Neuronal stem cell (in vitro differentiated cells): ENCODE data around the gene SLC9A1.
A peak's percentile ranks its signal among the peaks of the same experiment; 100 is the strongest.
"Not testable (repeated sequence)": the region's sequence is repeated elsewhere in the genome, so short reads cannot be mapped to it uniquely, and the experiment has no call there.

Experiments
- DNase-seq: peaks from one replicate; pipeline ENCODE4 v3.0.0-alpha.2; 2013; ENCODE audit warnings: low spot score
- H2AFZ ChIP-seq: one replicate; pipeline ENCODE4 v1.6.1; 2013; ENCODE audit warnings: mild to moderate bottlenecking, low read length, inconsistent platforms
- H2AK5ac ChIP-seq: 2 replicates; pipeline ENCODE4 v1.6.1; 2013; ENCODE audit warnings: low read depth, mild to moderate bottlenecking, inconsistent platforms, low read length, moderate library complexity, mixed read lengths
- H2BK120ac ChIP-seq: 2 replicates; pipeline ENCODE4 v1.6.1; 2013; ENCODE audit warnings: low read depth, mild to moderate bottlenecking, inconsistent platforms, low read length, moderate library complexity, mixed read lengths
- H2BK12ac ChIP-seq: one replicate; pipeline ENCODE4 v1.6.1; 2013; ENCODE audit warnings: low read length, inconsistent platforms
- H2BK15ac ChIP-seq: 2 replicates; pipeline ENCODE4 v1.6.1; 2013; ENCODE audit warnings: mild to moderate bottlenecking, low read length, inconsistent platforms, mixed read lengths
- H2BK5ac ChIP-seq: one replicate; pipeline ENCODE4 v1.6.1; 2013; ENCODE audit warnings: inconsistent platforms, mild to moderate bottlenecking, low read length, moderate library complexity
- H3K14ac ChIP-seq: one replicate; pipeline ENCODE4 v1.6.1; 2013; ENCODE audit warnings: low read length, inconsistent platforms
- H3K18ac ChIP-seq: 2 replicates; pipeline ENCODE4 v1.6.1; 2013; ENCODE audit warnings: low read length, inconsistent platforms
- H3K23ac ChIP-seq: 2 replicates; pipeline ENCODE4 v1.6.1; 2013; ENCODE audit warnings: low read depth, mild to moderate bottlenecking, mixed read lengths, low read length, inconsistent platforms; ENCODE audit not compliant: poor library complexity
- H3K27ac ChIP-seq: replicated peaks from 3 replicates; pipeline ENCODE4 v1.5.1; 2013; ENCODE audit warnings: low read length, inconsistent platforms
- H3K27me3 ChIP-seq, 3 experiments: 2 replicates each; pipeline ENCODE4 v1.6.1; 2013; ENCODE audit warnings: low read length in 3 of 3, mild to moderate bottlenecking in 2 of 3, inconsistent platforms in 1 of 3, low read depth in 1 of 3, mixed read lengths in 1 of 3, moderate library complexity in 1 of 3; ENCODE audit not compliant: control insufficient read depth in 3 of 3, insufficient read depth in 3 of 3
- H3K36me3 ChIP-seq, 2 donors: replicated peaks in 1 of 2; 2 replicates each; pipeline ENCODE4 v1.6.1; 2013; ENCODE audit warnings: low read length in 2 of 2; ENCODE audit not compliant: control insufficient read depth in 2 of 2, insufficient read depth in 2 of 2
- H3K4ac ChIP-seq: 2 replicates; pipeline ENCODE4 v1.6.1; 2013; ENCODE audit warnings: inconsistent platforms, mild to moderate bottlenecking, low read length, moderate library complexity
- H3K4me1 ChIP-seq, 2 donors: 1 replicate in 1 of 2; 2 replicates in 1 of 2; pipeline ENCODE4 v1.6.1; 2013; ENCODE audit warnings: low read length in 2 of 2, low read depth in 1 of 2; ENCODE audit not compliant: control insufficient read depth in 2 of 2, insufficient read depth in 1 of 2
- H3K4me2 ChIP-seq: one replicate; pipeline ENCODE4 v1.6.1; 2013; ENCODE audit warnings: mild to moderate bottlenecking, low read length, inconsistent platforms; ENCODE audit not compliant: insufficient read depth, poor library complexity, severe bottlenecking
- H3K4me3 ChIP-seq, 2 donors: 2 replicates each; pipeline ENCODE4 v1.5.1; 2013; ENCODE audit warnings: low read length in 2 of 2, mild to moderate bottlenecking in 2 of 2, inconsistent platforms in 1 of 2, moderate library complexity in 1 of 2
- H3K79me1 ChIP-seq: one replicate; pipeline ENCODE4 v1.6.1; 2013; ENCODE audit warnings: low read depth, mild to moderate bottlenecking, inconsistent platforms, low read length, moderate library complexity
- H3K9ac ChIP-seq: one replicate; pipeline ENCODE4 v1.6.1; 2013; ENCODE audit warnings: mild to moderate bottlenecking, low read depth, low read length, inconsistent platforms; ENCODE audit not compliant: poor library complexity
- H3K9me3 ChIP-seq, 2 donors: replicated peaks in 1 of 2; 2 replicates each; pipeline versions ENCODE3 to v1.6.1; 2013; ENCODE audit warnings: low read length in 2 of 2, mild to moderate bottlenecking in 2 of 2, inconsistent platforms in 1 of 2, low read depth in 1 of 2, mixed read lengths in 1 of 2, moderate library complexity in 1 of 2; ENCODE audit not compliant: control insufficient read depth in 2 of 2, insufficient read depth in 1 of 2
- H4K8ac ChIP-seq: one replicate; pipeline ENCODE4 v1.6.1; 2013; ENCODE audit warnings: low read depth, mild to moderate bottlenecking, inconsistent platforms, low read length, moderate library complexity
- H4K91ac ChIP-seq: one replicate; pipeline ENCODE4 v1.6.1; 2013; ENCODE audit warnings: low read length, low read depth, mild to moderate bottlenecking, inconsistent platforms; ENCODE audit not compliant: poor library complexity
- WGBS, 2 donors: extraction: QIAGEN DNeasy Blood & Tissue Kit; methylation state at CpG; one replicate each; pipeline ENCODE4 v1.1.7; 2013; ENCODE audit warnings: missing lambda C conversion rate in 2 of 2, mixed read lengths in 1 of 2; ENCODE audit not compliant: insufficient read length in 2 of 2, insufficient replicate concordance in 1 of 2; ENCODE audit errors: extremely low coverage in 2 of 2; 5-methylcytosine and 5-hydroxymethylcytosine counted together

The SLC9A1 gene

GRCh38 chr1:27126391-27126790 is 28.5 kb downstream of the SLC9A1 start:
- H3K4ac ChIP-seq = no peak overlapping the region
- H3K4me2 ChIP-seq = no peak overlapping the region
- H3K14ac ChIP-seq = no peak overlapping the region
- no peak overlapping the region for H2AFZ ChIP-seq
- no peak overlapping the region for H2BK120ac ChIP-seq
- H3K9me3 ChIP-seq = no peaks in the 10 kb centered on the region
- H2BK15ac ChIP-seq = no peak overlapping the region
- no peaks in the 10 kb centered on the region for H3K36me3 ChIP-seq
- WGBS, 2 donors = no CpG with 5 or more reads among the region's 5 CpGs
- H2BK12ac ChIP-seq = no peak overlapping the region
- no peak overlapping the region for H3K27ac ChIP-seq
- no peak overlapping the region for H3K4me3 ChIP-seq
- H4K91ac ChIP-seq = no peak overlapping the region
- H3K27me3 ChIP-seq = no peaks in the 10 kb centered on the region
- H3K18ac ChIP-seq = no peak overlapping the region
- no peak for DNase-seq
- no peak overlapping the region for H3K9ac ChIP-seq
- H4K8ac ChIP-seq = no peak overlapping the region
- H3K23ac ChIP-seq = no peak overlapping the region
- H3K4me1 ChIP-seq = peaks cover 7 to 17% of the 10 kb centered on the region in 2 donors
- H2AK5ac ChIP-seq = no peak overlapping the region
- no peaks in the 10 kb centered on the region for H3K79me1 ChIP-seq
- H2BK5ac ChIP-seq = no peak overlapping the region

- H3K36me3 ChIP-seq, H2BK5ac ChIP-seq, H3K23ac ChIP-seq, H3K4ac ChIP-seq, H4K8ac ChIP-seq, H2BK12ac ChIP-seq, H3K9me3 ChIP-seq, H3K4me3 ChIP-seq, H2AK5ac ChIP-seq, H3K4me2 ChIP-seq, H3K27me3 ChIP-seq, H3K9ac ChIP-seq, H4K91ac ChIP-seq, H3K18ac ChIP-seq, H3K14ac ChIP-seq, H3K79me1 ChIP-seq, H2BK15ac ChIP-seq, H2AFZ ChIP-seq, DNase-seq, H3K27ac ChIP-seq, H2BK120ac ChIP-seq: not testable (repeated sequence)
- peaks cover 7 to 17% of the 10 kb centered on the region in 2 donors for H3K4me1 ChIP-seq
- WGBS, 2 donors = no CpG with 5 or more reads among the region's 5 CpGs
Observed at GRCh38 chr1:27125125-27125524, 29.8 kb downstream of the SLC9A1 start.

GRCh38 chr1:27124405-27124804 is 30.5 kb downstream of the SLC9A1 start:
- H3K4ac ChIP-seq = no peak overlapping the region
- no peak overlapping the region for H3K14ac ChIP-seq
- H4K91ac ChIP-seq = no peak overlapping the region
- H2BK120ac ChIP-seq = no peak overlapping the region
- H3K79me1 ChIP-seq = no peaks in the 10 kb centered on the region
- H3K4me1 ChIP-seq = peaks cover 8 to 19% of the 10 kb centered on the region in 2 donors
- no peaks in the 10 kb centered on the region for H3K36me3 ChIP-seq
- no peak overlapping the region for H3K27ac ChIP-seq
- H3K9me3 ChIP-seq = no peaks in the 10 kb centered on the region
- H2AK5ac ChIP-seq = peak overlapping the region; percentile 22
- no peak overlapping the region for H4K8ac ChIP-seq
- no peak overlapping the region for H3K9ac ChIP-seq
- no peak overlapping the region for H3K23ac ChIP-seq
- H3K18ac ChIP-seq = no peak overlapping the region
- no peak for DNase-seq
- no peak overlapping the region for H3K4me3 ChIP-seq
- H3K4me2 ChIP-seq = no peak overlapping the region
- no CpG with 5 or more reads among the region's 3 CpGs for WGBS, 2 donors
- no peaks in the 10 kb centered on the region for H3K27me3 ChIP-seq
- no peak overlapping the region for H2BK15ac ChIP-seq
- no peak overlapping the region for H2BK12ac ChIP-seq
- H2AFZ ChIP-seq = peak overlapping the region; percentile 9
- H2BK5ac ChIP-seq = no peak overlapping the region

GRCh38 chr1:27122652-27123051 is 32.3 kb downstream of the SLC9A1 start:
- Histone ChIP-seq H3K18ac (peak overlapping the region; percentile 91), H3K27me3 (no peaks in the 10 kb centered on the region), H4K8ac (no peak overlapping the region), H3K4ac (no peak overlapping the region), H3K9ac (no peak overlapping the region), H3K9me3 (no peaks in the 10 kb centered on the region), H3K27ac (no peak overlapping the region), H3K4me3 (no peak overlapping the region), H2AK5ac (no peak overlapping the region), H3K4me2 (no peak overlapping the region), H2BK5ac (no peak overlapping the region), H2AFZ (peak overlapping the region; percentile 38), H4K91ac (no peak overlapping the region), H2BK12ac (no peak overlapping the region), H3K36me3 (no peaks in the 10 kb centered on the region), H2BK15ac (no peak overlapping the region), H3K4me1 (peaks cover 25 to 36% of the 10 kb centered on the region in 2 donors), H3K79me1 (peaks cover 3% of the 10 kb centered on the region), H3K14ac (no peak overlapping the region), H3K23ac (no peak overlapping the region), H2BK120ac (no peak overlapping the region)
- WGBS, 2 donors = no CpG with 5 or more reads among the region's 4 CpGs
- DNase-seq = no peak
